Peyer's patch (tissue), 4 donors: ENCODE data around the gene TFF2.

Source experiments
- POLR2A ChIP-seq, 2 donors: fragments of 450-650 bp; IDR thresholded peaks; one replicate each; pipeline ENCODE4 v1.5.1; 2017; ENCODE audit warnings: antibody characterized with exemption in 2 of 2, mild to moderate bottlenecking in 2 of 2, moderate library complexity in 2 of 2
- TF ChIP-seq, protein P1 (sequence below), 6 experiments: fragments of 450-650 bp in 4 of 6; fragments of 200-600 bp in 2 of 6; sonication (generic) in 1 of 6; IDR thresholded peaks; one replicate each; pipeline ENCODE4 v1.5.1; 2017 to 2019; ENCODE audit warnings: antibody characterized with exemption in 6 of 6, mild to moderate bottlenecking in 3 of 6, moderate library complexity in 1 of 6

DNA sequence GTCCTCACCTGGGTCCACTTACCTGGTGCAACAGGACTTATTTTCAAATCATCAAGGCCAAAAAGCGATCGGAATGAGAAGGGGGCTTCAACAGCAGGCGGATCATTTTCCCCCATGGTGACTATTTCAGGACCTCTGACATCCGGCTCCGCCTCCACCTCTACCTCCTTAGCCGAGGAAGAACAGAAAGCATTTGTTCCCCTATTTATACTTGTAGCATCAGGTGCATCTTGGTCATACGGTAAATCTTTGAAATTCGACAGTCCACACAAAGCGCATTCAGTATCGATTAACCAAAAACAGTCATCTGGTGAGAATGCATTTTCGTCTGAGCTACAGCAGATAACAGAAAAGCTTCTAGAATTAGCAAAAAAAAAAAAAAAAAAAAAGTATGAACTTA, 44.5 kb upstream of the TFF2 start:
- TF ChIP-seq, protein P1, sequence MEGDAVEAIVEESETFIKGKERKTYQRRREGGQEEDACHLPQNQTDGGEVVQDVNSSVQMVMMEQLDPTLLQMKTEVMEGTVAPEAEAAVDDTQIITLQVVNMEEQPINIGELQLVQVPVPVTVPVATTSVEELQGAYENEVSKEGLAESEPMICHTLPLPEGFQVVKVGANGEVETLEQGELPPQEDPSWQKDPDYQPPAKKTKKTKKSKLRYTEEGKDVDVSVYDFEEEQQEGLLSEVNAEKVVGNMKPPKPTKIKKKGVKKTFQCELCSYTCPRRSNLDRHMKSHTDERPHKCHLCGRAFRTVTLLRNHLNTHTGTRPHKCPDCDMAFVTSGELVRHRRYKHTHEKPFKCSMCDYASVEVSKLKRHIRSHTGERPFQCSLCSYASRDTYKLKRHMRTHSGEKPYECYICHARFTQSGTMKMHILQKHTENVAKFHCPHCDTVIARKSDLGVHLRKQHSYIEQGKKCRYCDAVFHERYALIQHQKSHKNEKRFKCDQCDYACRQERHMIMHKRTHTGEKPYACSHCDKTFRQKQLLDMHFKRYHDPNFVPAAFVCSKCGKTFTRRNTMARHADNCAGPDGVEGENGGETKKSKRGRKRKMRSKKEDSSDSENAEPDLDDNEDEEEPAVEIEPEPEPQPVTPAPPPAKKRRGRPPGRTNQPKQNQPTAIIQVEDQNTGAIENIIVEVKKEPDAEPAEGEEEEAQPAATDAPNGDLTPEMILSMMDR (IDR thresholded peaks at IDR 0.05) = no peak
- TF ChIP-seq POLR2A (IDR thresholded peaks at IDR 0.05) = no peak
